HEK293 (cell line): ENCODE results near the gene RAB42.

Experiments used
- ATF2 ChIP-seq: fragments of 450-650 bp; formaldehyde crosslinking; IDR thresholded peaks from 2 replicates; pipeline ENCODE4 v1.5.1; 2016; ENCODE audit warnings: missing biosample characterization, missing genetic modification characterization, low read depth
- BCL11A ChIP-seq: fragments of 450-650 bp; formaldehyde crosslinking; IDR thresholded peaks from 2 replicates; pipeline ENCODE4 v1.5.1; 2016; ENCODE audit warnings: low read depth, missing biosample characterization, missing genetic modification characterization
- FEZF1 ChIP-seq: fragments of 450-650 bp; formaldehyde crosslinking; IDR thresholded peaks from 2 replicates; pipeline ENCODE4 v1.5.1; 2016; ENCODE audit warnings: missing biosample characterization, missing genetic modification characterization
- PRDM10 ChIP-seq: fragments of 450-650 bp; formaldehyde crosslinking; IDR thresholded peaks from 2 replicates; pipeline ENCODE4 v1.5.1; 2016; ENCODE audit warnings: missing biosample characterization, missing genetic modification characterization
- REPIN1 ChIP-seq: fragments of 450-650 bp; formaldehyde crosslinking; IDR thresholded peaks from 2 replicates; pipeline ENCODE4 v1.5.1; 2017; ENCODE audit warnings: missing biosample characterization, missing genetic modification characterization, low read depth
- SALL2 ChIP-seq: fragments of 450-650 bp; formaldehyde crosslinking; IDR thresholded peaks from 2 replicates; pipeline ENCODE4 v1.5.0; 2017; ENCODE audit warnings: missing biosample characterization, mild to moderate bottlenecking, missing genetic modification characterization, borderline replicate concordance
- TCF7L2 ChIP-seq: IDR thresholded peaks from 2 replicates; pipeline ENCODE4 v1.6.1; 2011; ENCODE audit warnings: low read depth, mild to moderate bottlenecking, inconsistent platforms, low read length, moderate library complexity, borderline replicate concordance
- TSHZ1 ChIP-seq: fragments of 450-650 bp; formaldehyde crosslinking; IDR thresholded peaks from 2 replicates; pipeline ENCODE4 v1.5.1; 2016; ENCODE audit warnings: missing biosample characterization, missing genetic modification characterization, borderline replicate concordance
- ZBTB1 ChIP-seq: fragments of 450-650 bp; formaldehyde crosslinking; IDR thresholded peaks from 2 replicates; pipeline ENCODE4 v1.5.1; 2016; ENCODE audit warnings: missing biosample characterization, missing genetic modification characterization
- ZBTB8A ChIP-seq: fragments of 450-650 bp; formaldehyde crosslinking; IDR thresholded peaks from 2 replicates; pipeline ENCODE4 v1.5.1; 2016; ENCODE audit warnings: missing biosample characterization, missing genetic modification characterization
- ZFHX2 ChIP-seq: fragments of 450-650 bp; formaldehyde crosslinking; conservative IDR thresholded peaks from 2 replicates; pipeline ENCODE4 v1.5.1; 2016; ENCODE audit warnings: missing biosample characterization, missing genetic modification characterization
- ZFP41 ChIP-seq: fragments of 450-650 bp; formaldehyde crosslinking; IDR thresholded peaks from 2 replicates; pipeline ENCODE4 v1.5.1; 2016; ENCODE audit warnings: missing biosample characterization, missing genetic modification characterization, borderline replicate concordance
- ZIC2 ChIP-seq: fragments of 450-650 bp; formaldehyde crosslinking; IDR thresholded peaks from 2 replicates; pipeline ENCODE4 v1.5.1; 2016; ENCODE audit warnings: missing biosample characterization, missing genetic modification characterization
- ZNF146 ChIP-seq: fragments of 450-650 bp; formaldehyde crosslinking; IDR thresholded peaks from 2 replicates; pipeline ENCODE4 v1.5.1; 2016; ENCODE audit warnings: missing biosample characterization, missing genetic modification characterization
- ZNF174 ChIP-seq: fragments of 450-650 bp; formaldehyde crosslinking; IDR thresholded peaks from 2 replicates; pipeline ENCODE4 v1.5.0; 2017; ENCODE audit warnings: missing biosample characterization, mild to moderate bottlenecking, missing genetic modification characterization
- ZNF239 ChIP-seq: fragments of 450-650 bp; formaldehyde crosslinking; IDR thresholded peaks from 2 replicates; pipeline ENCODE4 v1.5.1; 2016; ENCODE audit warnings: missing biosample characterization, missing genetic modification characterization
- ZNF248 ChIP-seq: fragments of 450-650 bp; formaldehyde crosslinking; IDR thresholded peaks from 2 replicates; pipeline ENCODE4 v1.5.1; 2017; ENCODE audit warnings: missing biosample characterization, missing genetic modification characterization
- ZNF362 ChIP-seq: fragments of 450-650 bp; formaldehyde crosslinking; IDR thresholded peaks from 2 replicates; pipeline ENCODE4 v1.5.1; 2016; ENCODE audit warnings: missing biosample characterization, missing genetic modification characterization
- ZNF488 ChIP-seq: fragments of 450-650 bp; formaldehyde crosslinking; IDR thresholded peaks from 2 replicates; pipeline ENCODE4 v1.5.1; 2016; ENCODE audit warnings: missing biosample characterization, missing genetic modification characterization
- ZNF510 ChIP-seq: fragments of 450-650 bp; formaldehyde crosslinking; IDR thresholded peaks from 2 replicates; pipeline ENCODE4 v1.5.1; 2018; ENCODE audit warnings: mild to moderate bottlenecking, missing genetic modification characterization, missing biosample characterization; ENCODE audit not compliant: insufficient replicate concordance
- ZNF555 ChIP-seq: fragments of 450-650 bp; formaldehyde crosslinking; conservative IDR thresholded peaks from 2 replicates; pipeline ENCODE4 v1.5.1; 2017; ENCODE audit warnings: missing biosample characterization, mild to moderate bottlenecking, missing genetic modification characterization, inconsistent platforms
- ZNF561 ChIP-seq: fragments of 450-650 bp; IDR thresholded peaks from 2 replicates; pipeline ENCODE4 v1.5.1; 2018; ENCODE audit warnings: missing biosample characterization, missing genetic modification characterization, borderline replicate concordance
- ZNF626 ChIP-seq: fragments of 450-650 bp; sonication (Bioruptor Pico); formaldehyde crosslinking; IDR thresholded peaks from 2 replicates; pipeline ENCODE4 v1.5.1; 2018; ENCODE audit warnings: missing biosample characterization, missing genetic modification characterization, inconsistent platforms
- ZNF776 ChIP-seq: fragments of 450-650 bp; formaldehyde crosslinking; IDR thresholded peaks from 2 replicates; pipeline ENCODE4 v1.5.0; 2017; ENCODE audit warnings: missing biosample characterization, missing genetic modification characterization, borderline replicate concordance
- ZNF830 ChIP-seq: fragments of 450-650 bp; IDR thresholded peaks from 2 replicates; pipeline ENCODE4 v1.5.0; 2018; ENCODE audit warnings: missing biosample characterization, missing genetic modification characterization, low read depth, mild to moderate bottlenecking, moderate library complexity
- ZNF837 ChIP-seq: fragments of 450-650 bp; formaldehyde crosslinking; IDR thresholded peaks from 2 replicates; pipeline ENCODE4 v1.5.1; 2016; ENCODE audit warnings: missing biosample characterization, missing genetic modification characterization
- ZSCAN30 ChIP-seq: fragments of 450-650 bp; IDR thresholded peaks from 2 replicates; pipeline ENCODE4 v1.5.1; 2018; ENCODE audit warnings: missing biosample characterization, mild to moderate bottlenecking, missing genetic modification characterization, moderate library complexity
- ZSCAN5A ChIP-seq: fragments of 450-650 bp; formaldehyde crosslinking; IDR thresholded peaks from 2 replicates; pipeline ENCODE4 v1.5.1; 2016; ENCODE audit warnings: missing biosample characterization, missing genetic modification characterization

The RAB42 gene

GRCh38 chr1:28601696-28602095, 9.6 kb downstream of the RAB42 start (continued):
- TF ChIP-seq ZNF174 (tag by site-specific recombination) (no peak), ZNF555 (tag by site-specific recombination) (no peak), ZNF248 (tag by site-specific recombination) (no peak), ZBTB1 (tag by site-specific recombination) (no peak), ZIC2 (peak; percentile 34), BCL11A (no peak), ZFP41 (tag by site-specific recombination) (no peak), ZBTB8A (tag by site-specific recombination) (no peak), ZNF776 (tag by site-specific recombination) (no peak), ZNF239 (tag by site-specific recombination) (no peak), ZNF488 (tag by site-specific recombination) (no peak), PRDM10 (peak; percentile 27; the same call in 1 of the 2 replicates), ZSCAN5A (no peak), REPIN1 (tag by site-specific recombination) (no peak), ZSCAN30 (no peak), ZNF362 (tag by site-specific recombination) (no peak), ZNF837 (tag by site-specific recombination) (no peak), ZNF830 (tag by site-specific recombination) (no peak), FEZF1 (tag by site-specific recombination) (no peak), TCF7L2 (no peak), ZFHX2 (tag by site-specific recombination) (no peak), ZNF626 (tag by site-specific recombination) (no peak), SALL2 (tag by site-specific recombination) (no peak), ATF2 (tag by site-specific recombination) (no peak), ZNF510 (no peak), TSHZ1 (tag by site-specific recombination) (no peak), ZNF561 (no peak), ZNF146 (tag by site-specific recombination) (no peak)
